HG03025 (cell line): ENCODE data around the gene GPR158.
"Not testable (repeated sequence)": the region's sequence is repeated elsewhere in the genome, so short reads cannot be mapped to it uniquely, and the experiment has no call there.

ENCODE experiments used
- ATAC-seq: cut with Tn5 transposase; IDR thresholded peaks from one replicate; pipeline ENCODE4 v1.9.1; 2021; ENCODE audit warnings: mild to moderate bottlenecking, moderate library complexity; ENCODE audit not compliant: unreplicated experiment, low FRiP score

Gene GPR158, protein sequence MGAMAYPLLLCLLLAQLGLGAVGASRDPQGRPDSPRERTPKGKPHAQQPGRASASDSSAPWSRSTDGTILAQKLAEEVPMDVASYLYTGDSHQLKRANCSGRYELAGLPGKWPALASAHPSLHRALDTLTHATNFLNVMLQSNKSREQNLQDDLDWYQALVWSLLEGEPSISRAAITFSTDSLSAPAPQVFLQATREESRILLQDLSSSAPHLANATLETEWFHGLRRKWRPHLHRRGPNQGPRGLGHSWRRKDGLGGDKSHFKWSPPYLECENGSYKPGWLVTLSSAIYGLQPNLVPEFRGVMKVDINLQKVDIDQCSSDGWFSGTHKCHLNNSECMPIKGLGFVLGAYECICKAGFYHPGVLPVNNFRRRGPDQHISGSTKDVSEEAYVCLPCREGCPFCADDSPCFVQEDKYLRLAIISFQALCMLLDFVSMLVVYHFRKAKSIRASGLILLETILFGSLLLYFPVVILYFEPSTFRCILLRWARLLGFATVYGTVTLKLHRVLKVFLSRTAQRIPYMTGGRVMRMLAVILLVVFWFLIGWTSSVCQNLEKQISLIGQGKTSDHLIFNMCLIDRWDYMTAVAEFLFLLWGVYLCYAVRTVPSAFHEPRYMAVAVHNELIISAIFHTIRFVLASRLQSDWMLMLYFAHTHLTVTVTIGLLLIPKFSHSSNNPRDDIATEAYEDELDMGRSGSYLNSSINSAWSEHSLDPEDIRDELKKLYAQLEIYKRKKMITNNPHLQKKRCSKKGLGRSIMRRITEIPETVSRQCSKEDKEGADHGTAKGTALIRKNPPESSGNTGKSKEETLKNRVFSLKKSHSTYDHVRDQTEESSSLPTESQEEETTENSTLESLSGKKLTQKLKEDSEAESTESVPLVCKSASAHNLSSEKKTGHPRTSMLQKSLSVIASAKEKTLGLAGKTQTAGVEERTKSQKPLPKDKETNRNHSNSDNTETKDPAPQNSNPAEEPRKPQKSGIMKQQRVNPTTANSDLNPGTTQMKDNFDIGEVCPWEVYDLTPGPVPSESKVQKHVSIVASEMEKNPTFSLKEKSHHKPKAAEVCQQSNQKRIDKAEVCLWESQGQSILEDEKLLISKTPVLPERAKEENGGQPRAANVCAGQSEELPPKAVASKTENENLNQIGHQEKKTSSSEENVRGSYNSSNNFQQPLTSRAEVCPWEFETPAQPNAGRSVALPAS (N-terminal part only)

DNA sequence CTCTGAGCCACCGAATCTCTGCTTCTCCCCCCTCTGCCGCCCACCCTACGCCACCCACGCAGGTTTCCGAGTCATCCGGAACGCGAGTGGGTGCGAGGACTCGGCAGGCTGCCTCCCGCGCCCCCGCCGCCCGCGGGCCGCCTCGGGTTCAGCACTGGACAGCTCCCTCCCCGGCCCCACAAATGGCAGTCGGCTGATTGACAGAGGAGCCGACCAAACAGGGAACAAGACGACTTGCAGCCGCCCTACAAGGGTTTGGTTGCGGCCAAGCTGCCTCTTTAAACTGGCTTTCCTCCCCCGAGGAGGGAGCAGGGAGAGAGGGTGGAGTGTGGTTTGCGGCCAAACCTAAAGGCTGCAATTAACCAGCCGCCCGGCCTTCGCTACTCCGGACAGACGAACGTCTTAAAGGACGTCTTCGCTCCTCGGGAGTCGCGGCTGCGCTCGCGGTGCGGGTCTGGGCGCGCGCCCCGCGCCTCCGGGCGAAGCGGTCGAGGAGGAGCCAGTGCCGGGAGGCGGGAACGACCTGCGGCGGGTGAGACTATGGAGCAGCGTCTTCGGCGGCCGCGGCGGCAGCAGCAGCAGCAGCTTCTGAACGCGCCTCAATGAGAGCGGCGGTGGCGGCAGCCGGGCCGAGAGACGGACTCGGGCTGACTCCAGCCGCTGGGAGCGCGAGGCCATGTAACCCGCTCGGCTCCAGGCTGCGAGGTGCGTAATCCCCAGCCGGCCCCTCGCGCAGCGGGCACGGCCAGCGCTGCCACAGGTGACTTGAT, at the start of gene GPR158:
Gene GPR158 (plus strand): TSS at position 541 of the 770 bp plus-strand sequence. CDS start 420 bp downstream, outside the sequence.
- no peak for ATAC-seq

- ATAC-seq, result no peak
Observed at GRCh38 chr10:25125201-25125611, 49.6 kb upstream of the GPR158 start.

GRCh38 chr10:25129592-25129991, 45.2 kb upstream of the GPR158 start:
- ATAC-seq, result no peak

DNA sequence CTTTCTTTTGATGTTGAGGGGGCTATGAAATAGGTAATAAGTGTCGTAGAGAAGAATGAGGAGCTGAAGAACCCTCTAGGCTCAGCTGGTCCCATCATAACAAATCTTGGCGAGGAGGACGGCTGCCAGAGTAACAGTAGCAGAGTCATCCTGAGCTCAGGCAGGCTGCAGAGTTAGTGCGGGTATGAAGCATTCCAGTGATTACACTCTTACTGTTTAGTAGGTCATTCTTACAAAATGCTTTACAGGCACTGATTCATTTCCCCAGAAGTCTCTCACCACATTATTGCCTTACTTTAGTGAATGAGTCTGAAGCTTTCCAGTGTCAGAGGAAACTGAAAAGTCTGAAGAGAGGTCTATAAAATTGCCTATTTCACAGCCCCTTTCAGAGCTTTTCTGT, 43.9 kb upstream of the GPR158 start:
- ATAC-seq, result no peak

GRCh38 chr10:25142116-25142864, 32.5 kb upstream of the GPR158 start:
- ATAC-seq, result no peak

DNA sequence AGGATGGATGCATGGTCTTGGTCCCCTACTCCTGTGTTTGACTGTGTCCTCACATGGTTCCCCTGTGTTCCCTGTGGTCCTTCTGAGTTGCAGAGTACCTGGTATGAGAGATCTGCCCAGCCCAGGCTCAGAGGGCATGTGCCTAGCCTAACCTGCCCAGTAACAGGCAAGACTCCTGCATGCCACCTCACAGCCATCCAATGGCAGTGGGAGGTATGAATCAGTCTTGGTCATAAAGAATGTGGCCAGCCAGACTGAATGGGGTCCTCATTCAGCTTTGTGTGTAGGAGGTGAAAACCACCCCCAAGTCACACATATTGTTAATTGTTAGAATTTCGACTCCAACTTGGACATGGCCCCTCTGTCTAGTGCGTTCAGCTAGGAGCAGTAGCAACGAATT, 17.2 kb upstream of the GPR158 start:
- ATAC-seq, result no peak

GRCh38 chr10:25159591-25159990, 15.2 kb upstream of the GPR158 start:
- ATAC-seq, result no peak

GRCh38 chr10:25162391-25162790, 12.4 kb upstream of the GPR158 start:
- no peak for ATAC-seq

DNA sequence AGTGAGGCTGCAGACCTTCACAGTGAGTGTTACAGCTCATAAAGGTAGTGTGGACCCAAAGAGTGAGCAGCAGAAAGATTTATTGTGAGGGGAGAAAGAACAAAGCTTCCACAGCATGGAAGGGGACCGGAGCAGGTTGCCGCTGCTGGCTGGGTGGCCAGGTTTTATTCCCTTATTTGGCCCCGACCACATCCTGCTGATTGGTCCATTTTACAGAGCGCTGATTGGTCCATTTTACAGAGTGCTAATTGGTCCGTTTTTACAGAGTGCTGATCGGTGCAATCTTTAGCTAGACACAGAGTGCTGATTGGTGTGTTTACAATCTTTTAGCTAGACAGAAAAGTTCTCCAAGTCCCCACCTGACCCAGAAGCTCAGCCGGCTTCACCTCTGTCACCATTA, 11.3 kb upstream of the GPR158 start:
- not testable (repeated sequence) for ATAC-seq

DNA sequence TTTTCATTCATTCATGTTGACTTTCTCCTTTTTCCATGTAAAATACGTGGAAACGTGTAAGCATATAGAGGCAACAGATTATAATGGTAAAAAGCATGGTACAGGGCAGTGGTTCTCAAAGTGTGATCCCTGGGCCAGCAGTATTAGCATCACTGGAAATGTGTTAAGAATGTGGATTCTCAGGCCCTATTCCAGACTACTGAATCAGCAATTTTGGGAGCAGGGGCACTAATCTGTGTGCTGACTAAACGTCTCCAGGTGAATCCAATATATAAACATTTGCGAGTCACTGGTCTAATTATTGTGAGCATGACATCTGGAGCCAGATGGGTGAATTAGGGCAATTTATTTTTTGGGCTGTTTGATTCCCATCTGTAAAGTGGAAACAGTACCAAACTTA, 5.1 kb upstream of the GPR158 start:
- ATAC-seq, result no peak

- no peak for ATAC-seq
Observed at GRCh38 chr10:25170627-25171026, 4.2 kb upstream of the GPR158 start.

DNA sequence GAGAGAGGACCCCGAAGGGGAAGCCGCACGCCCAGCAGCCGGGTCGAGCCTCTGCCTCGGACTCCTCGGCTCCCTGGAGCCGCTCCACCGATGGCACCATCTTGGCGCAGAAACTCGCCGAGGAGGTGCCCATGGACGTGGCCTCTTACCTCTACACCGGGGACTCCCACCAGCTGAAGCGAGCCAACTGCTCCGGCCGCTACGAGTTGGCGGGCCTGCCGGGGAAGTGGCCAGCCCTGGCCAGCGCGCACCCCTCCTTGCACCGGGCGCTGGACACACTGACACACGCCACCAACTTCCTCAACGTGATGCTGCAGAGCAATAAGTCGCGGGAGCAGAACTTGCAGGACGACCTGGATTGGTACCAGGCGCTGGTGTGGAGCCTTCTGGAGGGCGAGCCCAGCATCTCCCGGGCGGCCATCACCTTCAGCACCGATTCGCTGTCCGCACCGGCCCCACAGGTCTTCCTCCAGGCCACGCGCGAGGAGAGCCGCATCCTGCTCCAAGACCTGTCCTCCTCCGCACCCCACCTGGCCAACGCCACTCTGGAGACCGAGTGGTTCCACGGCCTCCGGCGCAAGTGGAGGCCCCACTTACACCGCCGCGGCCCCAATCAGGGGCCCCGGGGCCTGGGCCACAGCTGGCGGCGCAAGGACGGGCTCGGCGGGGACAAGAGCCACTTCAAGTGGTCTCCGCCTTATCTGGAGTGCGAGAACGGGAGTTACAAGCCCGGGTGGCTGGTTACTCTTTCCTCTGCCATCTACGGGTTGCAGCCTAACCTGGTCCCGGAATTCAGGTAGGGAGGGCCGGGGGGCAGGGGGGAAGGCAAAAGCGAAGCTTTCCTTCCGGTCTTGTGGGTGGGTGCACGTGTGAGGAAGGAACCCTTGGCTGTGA, 973 bp downstream of the GPR158 start:
- ATAC-seq, result no peak

- no peak for ATAC-seq
Observed at GRCh38 chr10:25176421-25176968, 1.7 kb downstream of the GPR158 start.

DNA sequence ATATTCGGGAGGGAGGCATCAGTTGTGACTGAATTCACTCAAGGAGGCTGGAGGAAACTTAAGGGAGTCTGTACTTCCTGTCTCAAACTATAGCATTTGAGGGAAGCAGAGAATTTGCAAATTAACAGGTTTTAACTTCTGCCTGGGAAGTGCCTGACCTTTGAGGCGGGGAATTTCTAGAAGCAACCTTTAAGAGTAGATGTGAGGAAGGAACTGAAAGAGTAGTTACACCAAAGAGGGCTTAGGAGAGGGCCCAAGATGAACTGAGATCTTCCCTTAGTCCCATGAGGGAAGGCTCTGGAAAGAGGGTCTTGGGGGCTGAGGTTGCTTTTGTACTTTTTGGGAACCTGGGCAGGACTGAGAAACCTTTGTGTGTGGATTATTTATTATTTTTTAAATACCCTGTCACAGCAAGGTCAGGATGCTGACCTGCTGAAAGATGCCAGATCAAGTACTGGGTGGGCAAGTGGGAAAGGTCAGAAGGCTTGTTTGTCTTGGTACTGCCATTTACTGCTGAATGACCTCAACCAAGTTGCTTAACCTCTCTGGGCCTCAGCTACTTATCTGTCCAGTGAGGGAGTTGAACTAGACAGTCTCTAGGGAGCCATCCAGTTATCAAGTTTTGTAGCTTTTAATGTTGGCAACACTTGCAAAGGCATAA, 2.4 kb downstream of the GPR158 start:
- no peak for ATAC-seq

GRCh38 chr10:25177754-25178135, 2.9 kb downstream of the GPR158 start:
- ATAC-seq, result no peak

- no peak for ATAC-seq
Observed at GRCh38 chr10:25178411-25178810, 3.6 kb downstream of the GPR158 start.

- no peak for ATAC-seq
Observed at GRCh38 chr10:25180801-25181200, 6.0 kb downstream of the GPR158 start.

DNA sequence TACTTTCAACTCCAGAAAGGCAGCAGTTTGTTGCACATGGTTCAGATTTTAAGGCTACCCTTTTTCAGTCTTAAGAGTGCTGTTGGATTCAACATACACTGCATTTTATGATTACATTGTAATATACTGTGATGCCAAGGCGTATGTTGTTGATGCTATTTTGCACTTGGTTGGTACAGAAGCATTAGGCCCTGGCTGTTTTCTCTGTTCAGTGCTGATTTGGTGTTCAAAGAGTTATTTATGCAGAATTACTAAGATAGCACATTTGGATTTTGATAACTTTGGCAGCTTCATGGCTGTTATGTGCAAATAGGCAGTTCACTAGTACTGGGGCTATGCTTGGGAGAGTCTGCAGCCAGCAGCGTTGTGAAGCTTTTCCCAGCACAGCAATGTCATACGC, 7.8 kb downstream of the GPR158 start:
- no peak for ATAC-seq
